A673 (cell line): Measurements from ENCODE around the gene BCL2L1. TPM values are rescaled to one million over a fixed set of nuclear protein-coding genes. Genes with fewer than 3 reads are reported as not detected.

Source experiments
- BruUV-seq: library from RNA; stranded (reverse); fragments of 400-500 nt; replicated peaks from 2 replicates; lab custom pipeline; 2021; lab: Mats Ljungman, UMichigan
- CTCF ChIA-PET: fragments of 300-600 bp; sonication (Branson Sonifier 250); formaldehyde crosslinking; loops from one replicate; lab custom pipeline; 2022; ENCODE audit warnings: antibody characterized with exemption; lab: Charles Lee
- POLR2A ChIA-PET: fragments of 300-600 bp; sonication (Branson Sonifier 250); formaldehyde crosslinking; loops from one replicate; lab custom pipeline; 2022; ENCODE audit warnings: antibody characterized with exemption; ENCODE audit not compliant: low non-redundant PET; lab: Charles Lee
- DNase-seq: peaks from one replicate; pipeline ENCODE4 v3.0.0-alpha.2; 2015; ENCODE audit warnings: low spot score
- H3K27ac ChIP-seq: fragments of 200-600 bp; sonication (generic); 2 replicates; pipeline ENCODE4 v1.5.1; 2016; ENCODE audit warnings: mixed run types, low read depth, mild to moderate bottlenecking, mixed read lengths, antibody characterized with exemption, low read length; ENCODE audit not compliant: poor library complexity, severe bottlenecking
- H3K27me3 ChIP-seq: fragments of 200-600 bp; sonication (generic); replicated peaks from 2 replicates; pipeline ENCODE4 v1.6.1; 2017; ENCODE audit warnings: mixed run types, low read depth, mild to moderate bottlenecking, mixed read lengths, antibody characterized with exemption, low read length; ENCODE audit not compliant: insufficient read depth, poor library complexity
- H3K36me3 ChIP-seq: fragments of 200-600 bp; sonication (generic); 2 replicates; pipeline ENCODE4 v1.6.1; 2016; ENCODE audit warnings: mixed run types, mild to moderate bottlenecking, mixed read lengths, antibody characterized with exemption, low read length; ENCODE audit not compliant: insufficient read depth, poor library complexity, severe bottlenecking
- H3K4me1 ChIP-seq: fragments of 200-600 bp; sonication (generic); 2 replicates; pipeline ENCODE4 v1.6.1; 2017; ENCODE audit warnings: mixed run types, mild to moderate bottlenecking, mixed read lengths, antibody characterized with exemption, low read length; ENCODE audit not compliant: insufficient read depth, poor library complexity, severe bottlenecking
- H3K4me3 ChIP-seq: fragments of 200-600 bp; sonication (generic); 2 replicates; pipeline ENCODE4 v1.5.1; 2016; ENCODE audit warnings: low read depth, mixed run types, mild to moderate bottlenecking, mixed read lengths, low read length; ENCODE audit not compliant: poor library complexity, severe bottlenecking
- H3K9me3 ChIP-seq: fragments of 200-600 bp; sonication (generic); 2 replicates; pipeline ENCODE4 v1.6.1; 2016; ENCODE audit warnings: mixed run types, low read depth, mild to moderate bottlenecking, mixed read lengths, antibody characterized with exemption, low read length; ENCODE audit not compliant: poor library complexity, severe bottlenecking
- EZH2 ChIP-seq: fragments of 200-600 bp; sonication (generic); IDR thresholded peaks from 2 replicates; pipeline ENCODE4 v1.6.1; 2017; ENCODE audit warnings: borderline replicate concordance, low read depth, mild to moderate bottlenecking, mixed read lengths, antibody characterized with exemption, low read length; ENCODE audit not compliant: poor library complexity, severe bottlenecking
- intact Hi-C: fragments of 100-400 bp; cut with micrococcal nuclease; formaldehyde crosslinking; loops from one replicate; pipeline ENCODE4 v1.10.0; 2022; ENCODE audit not compliant: unreplicated experiment
- total RNA-seq: library from RNA; stranded (reverse); gene quantifications from 2 replicates; pipeline ENCODE4 v1.2.3, GENCODE V29; 2021
- TF ChIP-seq, protein P1 (sequence below): fragments of 300-800, 200-600 bp; sonication (generic); conservative IDR thresholded peaks from 2 replicates; pipeline ENCODE4 v1.5.1; 2017; ENCODE audit warnings: low read depth, mild to moderate bottlenecking, antibody characterized with exemption, low read length, moderate library complexity, mixed read lengths

Gene BCL2L1
- total RNA-seq, 1 experiment from 2014 or later: 47.8 TPM

GRCh38 chr20:31708736-31709534 lies 13.7 kb downstream of the BCL2L1 start:
- Histone ChIP-seq H3K9me3 (no peaks in the 10 kb centered on the region), H3K4me3 (no peak overlapping the region), H3K4me1 (peaks cover 38% of the 10 kb centered on the region), H3K36me3 (peaks cover 20% of the 10 kb centered on the region), H3K27ac (no peak overlapping the region), H3K27me3 (no peaks in the 10 kb centered on the region)
- DNase-seq: no peak
- no TSS peak for BruUV-seq
- ChIA-PET POLR2A (no interaction called here), CTCF (no interaction called here)
- TF ChIP-seq EZH2: no peak
- TF ChIP-seq, protein P1, sequence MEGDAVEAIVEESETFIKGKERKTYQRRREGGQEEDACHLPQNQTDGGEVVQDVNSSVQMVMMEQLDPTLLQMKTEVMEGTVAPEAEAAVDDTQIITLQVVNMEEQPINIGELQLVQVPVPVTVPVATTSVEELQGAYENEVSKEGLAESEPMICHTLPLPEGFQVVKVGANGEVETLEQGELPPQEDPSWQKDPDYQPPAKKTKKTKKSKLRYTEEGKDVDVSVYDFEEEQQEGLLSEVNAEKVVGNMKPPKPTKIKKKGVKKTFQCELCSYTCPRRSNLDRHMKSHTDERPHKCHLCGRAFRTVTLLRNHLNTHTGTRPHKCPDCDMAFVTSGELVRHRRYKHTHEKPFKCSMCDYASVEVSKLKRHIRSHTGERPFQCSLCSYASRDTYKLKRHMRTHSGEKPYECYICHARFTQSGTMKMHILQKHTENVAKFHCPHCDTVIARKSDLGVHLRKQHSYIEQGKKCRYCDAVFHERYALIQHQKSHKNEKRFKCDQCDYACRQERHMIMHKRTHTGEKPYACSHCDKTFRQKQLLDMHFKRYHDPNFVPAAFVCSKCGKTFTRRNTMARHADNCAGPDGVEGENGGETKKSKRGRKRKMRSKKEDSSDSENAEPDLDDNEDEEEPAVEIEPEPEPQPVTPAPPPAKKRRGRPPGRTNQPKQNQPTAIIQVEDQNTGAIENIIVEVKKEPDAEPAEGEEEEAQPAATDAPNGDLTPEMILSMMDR: no peak
- intact Hi-C loops: no loop called here

DNA sequence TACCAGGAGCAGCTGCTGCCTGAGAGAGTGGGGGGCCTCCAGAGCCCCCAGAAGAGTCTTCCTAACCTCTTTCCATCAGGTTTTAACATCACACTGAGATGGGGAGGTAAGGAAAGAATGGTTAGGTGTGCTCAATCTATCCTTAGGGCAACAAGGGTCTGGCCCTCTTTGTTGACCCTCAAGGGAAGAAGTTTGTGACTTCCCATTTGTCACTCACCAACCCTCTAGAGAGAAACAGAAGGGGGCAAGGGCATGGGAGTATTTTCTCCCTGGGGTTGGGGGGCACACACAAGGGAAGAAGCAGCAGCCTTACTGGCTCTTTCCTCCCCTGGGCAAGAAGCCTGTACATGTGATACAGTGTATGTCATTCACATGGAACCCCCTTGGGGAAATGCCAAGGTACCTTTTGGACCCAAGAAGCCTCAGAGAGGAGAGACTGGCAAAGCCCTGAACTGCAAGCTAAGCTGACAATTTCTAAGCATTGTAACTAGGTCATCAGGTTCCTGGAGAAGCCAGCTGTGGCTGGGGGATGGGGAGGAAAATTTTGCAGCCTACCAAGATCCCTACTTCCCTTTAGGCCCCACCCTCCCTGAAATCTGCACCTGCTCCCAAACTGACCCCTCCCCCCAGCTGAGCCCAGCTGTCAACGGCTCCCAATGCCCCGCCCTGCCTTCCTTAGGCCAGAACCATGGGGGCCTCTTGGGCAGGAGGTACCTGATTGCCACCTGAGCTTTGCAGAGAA lies 14.5 kb downstream of the BCL2L1 start:
- H3K27me3 ChIP-seq: no peaks in the 10 kb centered on the region
- no peak for DNase-seq
- POLR2A ChIA-PET: no interaction called here
- H3K27ac ChIP-seq: no peak overlapping the region
- intact Hi-C loops: no loop called here
- H3K4me1 ChIP-seq: peaks cover 32% of the 10 kb centered on the region
- TF ChIP-seq EZH2: no peak
- TF ChIP-seq, protein P1: no peak
- no peak overlapping the region for H3K4me3 ChIP-seq
- peaks cover 20% of the 10 kb centered on the region for H3K36me3 ChIP-seq
- BruUV-seq: no TSS peak
- CTCF ChIA-PET: no interaction called here
- no peaks in the 10 kb centered on the region for H3K9me3 ChIP-seq

- TF ChIP-seq, protein P1: no peak
- no peak for TF ChIP-seq EZH2
- DNase-seq: no peak
- POLR2A ChIA-PET: no interaction called here
- no peaks in the 10 kb centered on the region for H3K9me3 ChIP-seq
- CTCF ChIA-PET: no interaction called here
- H3K27me3 ChIP-seq: no peaks in the 10 kb centered on the region
- H3K27ac ChIP-seq: no peak overlapping the region
- intact Hi-C loops: no loop called here
- H3K4me3 ChIP-seq: no peak overlapping the region
- peaks cover 20% of the 10 kb centered on the region for H3K36me3 ChIP-seq
- H3K4me1 ChIP-seq: peaks cover 23% of the 10 kb centered on the region
- BruUV-seq: no TSS peak
These were observed 15.4 kb downstream of the BCL2L1 start for GRCh38 chr20:31707258-31707615.
